Left ventricle myocardium inferior (tissue), 1 donor: Measurements from ENCODE around the gene FES. TPM values are rescaled to one million over a fixed set of nuclear protein-coding genes. Genes with fewer than 3 reads are reported as not detected.
"Not testable (repeated sequence)": the region's sequence is repeated elsewhere in the genome, so short reads cannot be mapped to it uniquely, and the experiment has no call there.

Source experiments
- DNase-seq: peaks from one replicate; pipeline ENCODE4 v3.0.0-alpha.2; 2020
- H3K27ac ChIP-seq: fragments of 200-600 bp; replicated peaks from 2 replicates; pipeline ENCODE4 v1.8.0; 2021
- H3K27me3 ChIP-seq: fragments of 200-600 bp; 2 replicates; pipeline ENCODE4 v1.8.0; 2021; ENCODE audit warnings: low read depth
- H3K36me3 ChIP-seq: fragments of 200-600 bp; 2 replicates; pipeline ENCODE4 v1.8.0; 2021
- H3K4me1 ChIP-seq: fragments of 200-600 bp; 2 replicates; pipeline ENCODE4 v1.8.0; 2021
- H3K4me3 ChIP-seq: fragments of 200-600 bp; 2 replicates; pipeline ENCODE4 v1.8.0; 2021; ENCODE audit warnings: mild to moderate bottlenecking, moderate library complexity
- H3K9me3 ChIP-seq: fragments of 200-600 bp; replicated peaks from 2 replicates; pipeline ENCODE4 v1.8.0; 2021
- intact Hi-C: fragments of 100-400 bp; cut with micrococcal nuclease; formaldehyde crosslinking; loops from one replicate; pipeline ENCODE4 v1.11.0; 2022
- total RNA-seq: library from RNA; stranded (reverse); fragmentation: NEBNext Ultra II Directional; extraction: Animal tissue kit (Norgen Biotek cat#: 25700); gene quantifications from one replicate; pipeline ENCODE4 v1.2.1, GENCODE V29; 2021
- TF ChIP-seq, protein P1 (sequence below): fragments of 200-600 bp; IDR thresholded peaks from 2 replicates; pipeline ENCODE4 v1.8.0; 2021; ENCODE audit warnings: antibody characterized with exemption, mild to moderate bottlenecking, borderline replicate concordance
- donor health status: DM: no; HTN: yes; CAD: no; lungs with severe emphysema.

The FES gene
- total RNA-seq, 1 donor from 2014 or later = 11.9 TPM

DNA sequence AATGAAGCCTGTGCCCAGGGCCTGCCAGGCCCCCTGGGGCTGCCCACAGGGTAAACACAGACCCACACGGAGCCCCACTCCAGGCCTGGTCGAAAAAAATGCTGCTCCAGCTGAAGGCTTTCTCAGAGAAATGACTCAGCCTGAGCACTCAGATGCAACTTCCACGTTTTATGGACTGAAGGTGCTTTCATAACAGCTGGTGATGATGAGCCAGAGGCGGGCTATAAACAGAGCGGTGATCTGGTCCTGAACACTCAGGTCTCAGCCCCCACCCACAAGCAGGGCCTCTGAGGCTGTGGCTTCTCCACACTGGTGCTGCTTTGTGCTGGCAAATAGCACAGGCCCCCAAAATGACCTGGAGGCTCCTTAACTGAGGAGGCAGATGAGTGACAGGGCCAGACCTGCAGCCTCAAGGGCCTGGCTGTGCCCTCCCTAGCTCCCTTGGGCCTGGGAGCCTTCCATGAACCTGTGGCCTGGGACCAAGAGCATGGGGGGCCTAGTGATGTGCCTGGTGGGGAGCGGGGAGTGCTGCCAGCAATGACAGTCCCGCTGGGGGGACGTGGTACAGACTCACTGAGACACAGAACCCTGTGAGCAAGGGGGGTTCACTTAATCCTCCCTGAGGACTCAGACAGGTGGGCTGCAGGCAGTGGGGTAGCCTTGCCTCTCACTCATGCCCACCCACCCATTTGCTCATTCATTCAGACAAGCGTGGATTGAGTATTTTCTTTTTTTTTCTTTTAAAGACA is 38.9 kb upstream of the FES start:
- intact Hi-C loops = no loop called here
- DNase-seq = no peak
- H3K4me3 ChIP-seq = no peak overlapping the region
- no peaks in the 10 kb centered on the region for H3K9me3 ChIP-seq
- TF ChIP-seq, protein P1, sequence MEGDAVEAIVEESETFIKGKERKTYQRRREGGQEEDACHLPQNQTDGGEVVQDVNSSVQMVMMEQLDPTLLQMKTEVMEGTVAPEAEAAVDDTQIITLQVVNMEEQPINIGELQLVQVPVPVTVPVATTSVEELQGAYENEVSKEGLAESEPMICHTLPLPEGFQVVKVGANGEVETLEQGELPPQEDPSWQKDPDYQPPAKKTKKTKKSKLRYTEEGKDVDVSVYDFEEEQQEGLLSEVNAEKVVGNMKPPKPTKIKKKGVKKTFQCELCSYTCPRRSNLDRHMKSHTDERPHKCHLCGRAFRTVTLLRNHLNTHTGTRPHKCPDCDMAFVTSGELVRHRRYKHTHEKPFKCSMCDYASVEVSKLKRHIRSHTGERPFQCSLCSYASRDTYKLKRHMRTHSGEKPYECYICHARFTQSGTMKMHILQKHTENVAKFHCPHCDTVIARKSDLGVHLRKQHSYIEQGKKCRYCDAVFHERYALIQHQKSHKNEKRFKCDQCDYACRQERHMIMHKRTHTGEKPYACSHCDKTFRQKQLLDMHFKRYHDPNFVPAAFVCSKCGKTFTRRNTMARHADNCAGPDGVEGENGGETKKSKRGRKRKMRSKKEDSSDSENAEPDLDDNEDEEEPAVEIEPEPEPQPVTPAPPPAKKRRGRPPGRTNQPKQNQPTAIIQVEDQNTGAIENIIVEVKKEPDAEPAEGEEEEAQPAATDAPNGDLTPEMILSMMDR = no peak
- H3K36me3 ChIP-seq = no peaks in the 10 kb centered on the region
- H3K4me1 ChIP-seq = no peaks in the 10 kb centered on the region
- H3K27ac ChIP-seq = no peak overlapping the region
- no peaks in the 10 kb centered on the region for H3K27me3 ChIP-seq

DNA sequence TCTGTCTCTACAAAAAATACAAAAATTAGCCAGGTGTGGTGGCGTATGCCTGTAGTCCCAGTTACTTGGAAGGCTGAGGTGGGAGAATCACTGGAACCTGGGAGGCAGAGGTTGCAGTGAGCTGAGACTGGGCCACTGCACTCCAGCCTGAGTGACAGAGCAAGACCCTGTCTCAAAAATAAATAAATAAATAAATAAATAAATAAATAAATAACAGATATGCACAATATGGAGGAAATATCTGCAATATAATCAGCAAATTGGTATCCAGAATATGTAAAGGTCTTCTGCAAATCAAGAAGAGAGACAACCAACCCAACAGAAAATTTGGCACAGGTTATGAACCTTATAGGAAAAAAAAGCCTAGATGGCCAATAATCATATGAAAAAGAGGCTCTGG is 34.9 kb upstream of the FES start:
- DNase-seq, intact Hi-C loops, H3K27me3 ChIP-seq, H3K4me1 ChIP-seq, H3K9me3 ChIP-seq, H3K36me3 ChIP-seq, H3K27ac ChIP-seq, H3K4me3 ChIP-seq: not testable (repeated sequence)

DNA sequence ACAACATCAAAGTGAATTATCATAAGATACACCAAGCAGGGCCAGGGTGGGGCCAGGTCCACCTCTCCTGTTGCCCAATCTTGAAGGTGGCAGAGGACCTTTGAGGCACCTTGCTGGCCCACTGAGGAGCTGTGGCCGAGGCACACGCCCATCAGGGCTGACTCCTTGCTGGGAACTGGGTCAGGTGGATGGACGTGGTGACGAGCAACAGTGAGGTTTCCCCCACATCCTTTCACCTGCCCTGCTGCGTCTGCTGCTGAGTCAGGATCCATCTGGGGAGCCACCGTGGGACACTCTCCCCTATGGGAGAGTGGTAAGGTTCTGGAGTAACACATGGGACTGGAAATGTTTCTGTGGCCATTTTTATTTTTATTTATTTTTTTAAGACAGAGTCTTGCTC is 33.2 kb upstream of the FES start:
- Histone ChIP-seq H3K27ac (no peak overlapping the region), H3K4me1 (no peaks in the 10 kb centered on the region), H3K4me3 (no peak overlapping the region), H3K9me3 (no peaks in the 10 kb centered on the region), H3K36me3 (no peaks in the 10 kb centered on the region), H3K27me3 (no peaks in the 10 kb centered on the region)
- intact Hi-C loops = no loop called here
- DNase-seq = no peak
- TF ChIP-seq, protein P1 = no peak

DNA sequence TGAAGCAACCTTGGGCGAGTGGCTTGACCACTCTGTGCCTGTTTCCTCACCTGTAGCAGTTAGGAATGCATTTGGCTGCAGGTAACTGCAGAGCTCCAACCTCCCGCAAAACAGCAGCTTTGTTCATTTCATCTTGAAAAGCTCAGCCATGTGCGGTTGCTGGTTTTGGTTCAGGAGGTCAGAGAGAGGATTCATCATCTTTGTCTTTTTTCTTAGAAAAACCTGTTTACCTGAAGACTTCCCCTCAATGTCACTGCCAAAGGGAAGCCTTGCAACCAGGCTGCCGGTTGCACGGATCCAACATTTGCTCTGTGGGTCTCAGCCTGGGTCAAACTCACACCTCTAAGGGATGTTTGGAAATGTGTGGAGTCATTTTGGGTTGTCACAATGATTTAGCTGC is 32.4 kb upstream of the FES start:
- DNase-seq = no peak
- H3K27ac ChIP-seq = no peak overlapping the region

GRCh38 chr15:90855139-90855538 is 29.2 kb upstream of the FES start:
- intact Hi-C loops = no loop called here

More for the DNA sequence above, 32.4 kb upstream of the FES start:
- Histone ChIP-seq H3K4me1 (no peaks in the 10 kb centered on the region), H3K9me3 (no peaks in the 10 kb centered on the region), H3K36me3 (no peaks in the 10 kb centered on the region), H3K27me3 (no peaks in the 10 kb centered on the region), H3K4me3 (no peak overlapping the region)
- TF ChIP-seq, protein P1 = no peak
- intact Hi-C loops = no loop called here

GRCh38 chr15:90857337-90857736 is 27.0 kb upstream of the FES start:
- H3K4me3 ChIP-seq = no peak overlapping the region
- no peaks in the 10 kb centered on the region for H3K27me3 ChIP-seq
- no peaks in the 10 kb centered on the region for H3K36me3 ChIP-seq
- H3K9me3 ChIP-seq = no peaks in the 10 kb centered on the region
- peaks cover 8% of the 10 kb centered on the region for H3K4me1 ChIP-seq
- no peak overlapping the region for H3K27ac ChIP-seq
- TF ChIP-seq, protein P1 = no peak
- no peak for DNase-seq
- intact Hi-C loops = no loop called here

More at GRCh38 chr15:90855139-90855538, 29.2 kb upstream of the FES start:
- TF ChIP-seq, protein P1 = no peak
- no peaks in the 10 kb centered on the region for H3K27me3 ChIP-seq
- no peaks in the 10 kb centered on the region for H3K36me3 ChIP-seq
- H3K4me1 ChIP-seq = peaks cover 8% of the 10 kb centered on the region
- no peak for DNase-seq
- H3K9me3 ChIP-seq = no peaks in the 10 kb centered on the region
- H3K4me3 ChIP-seq = no peak overlapping the region
- no peak overlapping the region for H3K27ac ChIP-seq
